ENCODE data around the gene SLC66A2.

The SLC66A2 gene

DNA sequence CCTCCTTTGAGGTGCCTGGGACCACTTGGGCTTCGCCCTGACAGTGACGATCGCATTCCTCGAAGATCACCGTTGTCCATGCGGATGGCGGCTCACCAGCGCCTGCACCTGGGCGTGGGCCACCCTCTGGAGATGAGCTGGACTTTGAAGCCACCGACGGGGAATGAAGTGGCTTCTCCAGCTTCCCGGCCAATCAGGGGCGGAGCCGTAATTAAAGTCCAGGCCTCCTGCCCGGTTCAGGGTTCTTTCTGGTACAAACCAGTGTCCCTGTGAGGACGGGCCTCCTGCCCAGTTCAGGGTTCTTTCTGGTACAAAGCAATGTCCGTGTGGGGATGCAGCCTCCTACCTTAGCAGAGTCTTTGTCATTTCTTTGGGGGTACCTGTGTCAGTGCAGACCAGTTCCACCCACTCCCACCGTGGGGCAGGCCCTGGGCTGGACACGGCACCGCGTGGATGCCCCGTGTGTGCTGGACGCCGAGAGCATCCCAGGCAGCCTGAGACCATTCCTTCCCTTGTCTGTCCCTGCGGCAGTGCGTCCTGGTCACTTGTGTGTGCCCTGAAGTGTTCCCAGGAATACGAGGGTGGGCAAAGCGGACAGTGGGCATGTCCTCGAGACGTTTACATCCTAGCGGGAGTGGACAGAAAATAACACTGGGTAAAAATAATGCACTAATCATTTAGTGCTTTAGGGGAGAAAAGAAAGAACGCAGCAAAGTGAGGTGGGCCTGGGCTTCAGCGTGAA, 98.7 kb downstream of the SLC66A2 start:
- DNase-seq (ENCODE audit: low read depth in 1 of 2, low spot score in 1 of 2), result no peak

Data from activated CD4-positive, alpha-beta T cell treated with anti-CD3 and anti-CD28 coated beads, Interleukin-2, amount 50 U/mL, for 24 hours (primary cell).